ENCODE results near the gene AKAP12.

The AKAP12 gene

DNA sequence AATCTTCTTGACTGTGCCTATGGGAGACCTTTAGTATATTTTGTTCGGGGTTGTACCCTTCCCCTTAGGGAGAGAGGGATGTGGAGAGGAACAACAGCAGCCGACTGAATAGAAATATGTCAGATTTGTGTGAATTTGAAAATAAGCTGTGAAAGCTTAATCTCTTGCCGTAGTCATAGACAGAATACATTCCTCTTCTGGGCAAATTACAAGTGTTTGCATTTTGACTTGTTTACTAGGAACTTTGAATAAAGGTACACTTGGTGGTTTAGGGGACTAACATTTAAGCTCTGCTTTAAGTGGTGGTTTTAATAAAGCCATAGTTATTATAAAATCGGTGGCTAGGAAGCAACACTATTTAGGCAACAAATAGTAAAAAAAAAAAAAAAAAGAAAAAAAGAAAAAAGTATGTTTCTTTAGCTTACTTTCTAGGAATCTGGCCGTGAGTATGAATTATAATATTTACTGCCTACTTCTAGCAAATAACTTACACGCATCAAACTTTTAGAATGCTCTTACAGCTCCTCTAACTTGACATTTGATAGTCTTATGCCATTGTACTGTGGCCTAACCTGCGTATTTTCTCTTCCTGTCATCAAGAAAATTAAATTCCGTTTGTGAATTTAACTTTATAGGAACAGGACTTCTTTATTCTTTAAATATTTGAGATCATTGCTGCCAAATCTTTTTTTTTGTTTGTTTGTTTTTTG lies 86.5 kb downstream of the AKAP12 start:
- no peak for DNase-seq
- no peaks in the 10 kb centered on the region for H4K20me1 ChIP-seq (ENCODE audit: insufficient read depth, low read length)
- H3K27ac ChIP-seq (ENCODE audit: low read length): no peak overlapping the region
- no peak for ATAC-seq (ENCODE audit: insufficient read depth, low read depth)
- H2AFZ ChIP-seq (ENCODE audit: low read depth, low read length): no peak overlapping the region
- TF ChIP-seq, protein P1, sequence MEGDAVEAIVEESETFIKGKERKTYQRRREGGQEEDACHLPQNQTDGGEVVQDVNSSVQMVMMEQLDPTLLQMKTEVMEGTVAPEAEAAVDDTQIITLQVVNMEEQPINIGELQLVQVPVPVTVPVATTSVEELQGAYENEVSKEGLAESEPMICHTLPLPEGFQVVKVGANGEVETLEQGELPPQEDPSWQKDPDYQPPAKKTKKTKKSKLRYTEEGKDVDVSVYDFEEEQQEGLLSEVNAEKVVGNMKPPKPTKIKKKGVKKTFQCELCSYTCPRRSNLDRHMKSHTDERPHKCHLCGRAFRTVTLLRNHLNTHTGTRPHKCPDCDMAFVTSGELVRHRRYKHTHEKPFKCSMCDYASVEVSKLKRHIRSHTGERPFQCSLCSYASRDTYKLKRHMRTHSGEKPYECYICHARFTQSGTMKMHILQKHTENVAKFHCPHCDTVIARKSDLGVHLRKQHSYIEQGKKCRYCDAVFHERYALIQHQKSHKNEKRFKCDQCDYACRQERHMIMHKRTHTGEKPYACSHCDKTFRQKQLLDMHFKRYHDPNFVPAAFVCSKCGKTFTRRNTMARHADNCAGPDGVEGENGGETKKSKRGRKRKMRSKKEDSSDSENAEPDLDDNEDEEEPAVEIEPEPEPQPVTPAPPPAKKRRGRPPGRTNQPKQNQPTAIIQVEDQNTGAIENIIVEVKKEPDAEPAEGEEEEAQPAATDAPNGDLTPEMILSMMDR (IDR thresholded peaks at IDR 0.05; ENCODE audit: borderline replicate concordance, extremely low read depth, low read length, poor library complexity, severe bottlenecking): no peak
- TF ChIP-seq EZH2 (IDR thresholded peaks at IDR 0.05; ENCODE audit: borderline replicate concordance, low read depth, low read length, severe bottlenecking): no peak
- H3K4me1 ChIP-seq (ENCODE audit: insufficient read depth, low read length): peaks cover 9% of the 10 kb centered on the region; the same call in 1 of the 2 replicates
- H3K9ac ChIP-seq (ENCODE audit: low read depth, low read length): no peak overlapping the region
- H3K36me3 ChIP-seq (ENCODE audit: insufficient read depth, low read length): no peaks in the 10 kb centered on the region
- H3K4me3 ChIP-seq (ENCODE audit: low read depth in 1 of 2, low read length in 2 of 2): no peak overlapping the region
- no peak overlapping the region for H3K4me2 ChIP-seq (ENCODE audit: insufficient read depth, low read length)
- H3K9me3 ChIP-seq (ENCODE audit: insufficient read depth, low read length, severe bottlenecking): no peaks in the 10 kb centered on the region
- H3K79me2 ChIP-seq (ENCODE audit: insufficient read depth, low read length): no peaks in the 10 kb centered on the region
- H3K27me3 ChIP-seq (ENCODE audit: insufficient read depth, low read length, poor library complexity): peaks cover 6% of the 10 kb centered on the region

- Histone ChIP-seq H3K27me3 (ENCODE audit: insufficient read depth, low read length, poor library complexity) (peaks cover 6% of the 10 kb centered on the region), H4K20me1 (ENCODE audit: insufficient read depth, low read length) (no peaks in the 10 kb centered on the region), H3K27ac (ENCODE audit: low read length) (no peak overlapping the region), H3K9ac (ENCODE audit: low read depth, low read length) (no peak overlapping the region), H3K4me1 (ENCODE audit: insufficient read depth, low read length) (peaks cover 9% of the 10 kb centered on the region; the same call in 1 of the 2 replicates), H2AFZ (ENCODE audit: low read depth, low read length) (no peak overlapping the region), H3K4me3 (ENCODE audit: low read depth in 1 of 2, low read length in 2 of 2) (no peak overlapping the region), H3K36me3 (ENCODE audit: insufficient read depth, low read length) (no peaks in the 10 kb centered on the region), H3K4me2 (ENCODE audit: insufficient read depth, low read length) (no peak overlapping the region), H3K9me3 (ENCODE audit: insufficient read depth, low read length, severe bottlenecking) (no peaks in the 10 kb centered on the region), H3K79me2 (ENCODE audit: insufficient read depth, low read length) (no peaks in the 10 kb centered on the region)
- TF ChIP-seq, protein P1 (IDR thresholded peaks at IDR 0.05; ENCODE audit: borderline replicate concordance, extremely low read depth, low read length, poor library complexity, severe bottlenecking): no peak
- TF ChIP-seq EZH2 (IDR thresholded peaks at IDR 0.05; ENCODE audit: borderline replicate concordance, low read depth, low read length, severe bottlenecking): no peak
- no peak for DNase-seq
- ATAC-seq (ENCODE audit: insufficient read depth, low read depth): no peak
Observed at GRCh38 chr6:151327101-151327500, 87.3 kb downstream of the AKAP12 start.

DNA sequence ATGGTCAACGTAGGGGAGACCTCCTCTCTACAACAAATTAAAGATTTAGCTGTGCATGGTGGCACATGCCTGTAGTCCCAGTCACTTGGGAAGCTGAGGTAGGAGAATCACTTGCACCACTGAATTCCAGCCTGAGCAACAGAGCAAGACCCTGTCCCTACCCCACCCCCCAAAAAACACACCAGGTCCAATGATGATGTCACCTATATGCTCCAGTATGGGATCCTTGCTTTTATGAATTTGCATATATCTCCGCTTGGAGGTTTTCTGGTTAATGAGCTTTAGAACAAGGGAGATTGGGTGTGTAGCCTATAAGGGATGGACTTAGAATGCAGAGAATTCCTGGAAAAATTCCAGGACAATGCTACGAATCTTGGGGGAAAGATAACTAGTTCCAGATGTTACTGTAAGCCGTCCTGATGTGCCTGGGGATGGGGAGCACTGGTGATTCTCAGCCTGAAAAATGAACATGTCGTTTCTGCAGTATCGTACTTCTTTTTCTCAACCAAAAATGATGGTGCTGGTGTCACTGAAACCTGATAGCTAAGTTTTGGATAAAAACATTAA lies 90.4 kb downstream of the AKAP12 start:
- no peaks in the 10 kb centered on the region for H3K9me3 ChIP-seq (ENCODE audit: insufficient read depth, low read length, severe bottlenecking)
- TF ChIP-seq, protein P1 (IDR thresholded peaks at IDR 0.05; ENCODE audit: borderline replicate concordance, extremely low read depth, low read length, poor library complexity, severe bottlenecking): no peak
- no peaks in the 10 kb centered on the region for H3K79me2 ChIP-seq (ENCODE audit: insufficient read depth, low read length)
- no peak overlapping the region for H3K9ac ChIP-seq (ENCODE audit: low read depth, low read length)
- no peak overlapping the region for H3K27ac ChIP-seq (ENCODE audit: low read length)
- H3K36me3 ChIP-seq (ENCODE audit: insufficient read depth, low read length): no peaks in the 10 kb centered on the region
- no peaks in the 10 kb centered on the region for H3K4me1 ChIP-seq (ENCODE audit: insufficient read depth, low read length)
- ATAC-seq (ENCODE audit: insufficient read depth, low read depth) (no peak), DNase-seq (no peak)
- H2AFZ ChIP-seq (ENCODE audit: low read depth, low read length): no peak overlapping the region
- H4K20me1 ChIP-seq (ENCODE audit: insufficient read depth, low read length): no peaks in the 10 kb centered on the region
- peaks cover 6% of the 10 kb centered on the region for H3K27me3 ChIP-seq (ENCODE audit: insufficient read depth, low read length, poor library complexity)
- H3K4me3 ChIP-seq (ENCODE audit: low read depth in 1 of 2, low read length in 2 of 2): no peak overlapping the region
- H3K4me2 ChIP-seq (ENCODE audit: insufficient read depth, low read length): no peak overlapping the region
